HUES64 (cell line): Measurements from ENCODE around the gene TARDBP.
"Not testable (repeated sequence)": the region's sequence is repeated elsewhere in the genome, so short reads cannot be mapped to it uniquely, and the experiment has no call there.

Experiments used
- H3K27ac ChIP-seq: 2 replicates; pipeline ENCODE4 v1.7.0; 2013; ENCODE audit warnings: low read depth, low read length, inconsistent platforms
- H3K27me3 ChIP-seq: 2 replicates; pipeline ENCODE4 v1.6.1; 2013; ENCODE audit warnings: mild to moderate bottlenecking, low read length; ENCODE audit not compliant: insufficient read depth
- H3K36me3 ChIP-seq: 2 replicates; pipeline ENCODE4 v1.6.1; 2013; ENCODE audit warnings: mild to moderate bottlenecking, low read length; ENCODE audit not compliant: insufficient read depth
- H3K4me1 ChIP-seq: 2 replicates; pipeline ENCODE4 v1.6.1; 2013; ENCODE audit warnings: mild to moderate bottlenecking, low read length, moderate library complexity; ENCODE audit not compliant: insufficient read depth
- H3K4me3 ChIP-seq: 2 replicates; pipeline ENCODE4 v1.5.1; 2013; ENCODE audit warnings: mild to moderate bottlenecking, low read length, moderate library complexity
- H3K9ac ChIP-seq: 2 replicates; pipeline ENCODE4 v1.6.1; 2013; ENCODE audit warnings: mild to moderate bottlenecking, low read depth, low read length
- H3K9me3 ChIP-seq: 2 replicates; pipeline ENCODE4 v1.6.1; 2013; ENCODE audit warnings: low read depth, low read length; ENCODE audit not compliant: insufficient read depth
- WGBS: fragments of 150-250, 120-280 bp; methylation state at CpG from one replicate; pipeline ENCODE4 v1.1.7; 2013; ENCODE audit warnings: missing lambda C conversion rate; 5-methylcytosine and 5-hydroxymethylcytosine counted together

TARDBP gene

GRCh38 chr1:10979483-10979920 lies 33.0 kb upstream of the TARDBP start:
- Histone ChIP-seq H3K4me3 (no peak overlapping the region), H3K36me3 (no peaks in the 10 kb centered on the region), H3K9me3 (no peaks in the 10 kb centered on the region), H3K9ac (no peak overlapping the region), H3K27ac (peak overlapping the region; percentile 97; the same call in 1 of the 2 replicates), H3K27me3 (no peaks in the 10 kb centered on the region), H3K4me1 (peaks cover 22% of the 10 kb centered on the region; the same call in 1 of the 2 replicates)
- 86% methylated on average over 13 of the region's 13 CpGs for WGBS

GRCh38 chr1:10980094-10980577 lies 32.3 kb upstream of the TARDBP start:
- Histone ChIP-seq H3K4me1 (peaks cover 22% of the 10 kb centered on the region; the same call in 1 of the 2 replicates), H3K4me3 (peak overlapping the region; percentile 38), H3K9me3 (no peaks in the 10 kb centered on the region), H3K9ac (peak overlapping the region; percentile 23; the same call in 1 of the 2 replicates), H3K27ac (peak overlapping the region; percentile 97; the same call in 1 of the 2 replicates), H3K27me3 (no peaks in the 10 kb centered on the region), H3K36me3 (no peaks in the 10 kb centered on the region)
- WGBS: 6% methylated on average over 15 of the region's 15 CpGs

- Histone ChIP-seq H3K4me3 (peak overlapping the region; percentile 38), H3K36me3 (no peaks in the 10 kb centered on the region), H3K4me1 (peaks cover 22% of the 10 kb centered on the region; the same call in 1 of the 2 replicates), H3K27ac (peak overlapping the region; percentile 97; the same call in 1 of the 2 replicates), H3K9me3 (no peaks in the 10 kb centered on the region), H3K9ac (peak overlapping the region; percentile 23; the same call in 1 of the 2 replicates), H3K27me3 (no peaks in the 10 kb centered on the region)
- 73% methylated on average over 9 of the region's 9 CpGs for WGBS
Measured at GRCh38 chr1:10980841-10981727, 31.4 kb upstream of the TARDBP start.

- H3K27me3 ChIP-seq: no peaks in the 10 kb centered on the region
- no peaks in the 10 kb centered on the region for H3K4me1 ChIP-seq
- H3K4me3 ChIP-seq: no peak overlapping the region
- H3K27ac ChIP-seq: no peak overlapping the region
- H3K9me3 ChIP-seq: no peaks in the 10 kb centered on the region
- no peaks in the 10 kb centered on the region for H3K36me3 ChIP-seq
- no peak overlapping the region for H3K9ac ChIP-seq
- 82% methylated on average over 7 of the region's 7 CpGs for WGBS
Measured at GRCh38 chr1:10986525-10986890, 25.9 kb upstream of the TARDBP start.

- Histone ChIP-seq H3K9me3 (no peaks in the 10 kb centered on the region), H3K27me3 (no peaks in the 10 kb centered on the region), H3K4me3 (no peak overlapping the region), H3K36me3 (no peaks in the 10 kb centered on the region), H3K9ac (no peak overlapping the region), H3K4me1 (no peaks in the 10 kb centered on the region), H3K27ac (no peak overlapping the region)
- WGBS: 86% methylated on average over 4 of the region's 4 CpGs
Measured at GRCh38 chr1:10987840-10988417, 24.5 kb upstream of the TARDBP start.

- Histone ChIP-seq H3K9ac (no peak overlapping the region), H3K27ac (no peak overlapping the region), H3K4me3 (no peak overlapping the region), H3K27me3 (no peaks in the 10 kb centered on the region), H3K4me1 (no peaks in the 10 kb centered on the region), H3K36me3 (no peaks in the 10 kb centered on the region), H3K9me3 (no peaks in the 10 kb centered on the region)
- 94% methylated on average over 5 of the region's 5 CpGs for WGBS
Measured at GRCh38 chr1:10989095-10989494, 23.4 kb upstream of the TARDBP start.

GRCh38 chr1:10989920-10990516 lies 22.4 kb upstream of the TARDBP start:
- H3K36me3 ChIP-seq, H3K27ac ChIP-seq, H3K4me3 ChIP-seq, H3K4me1 ChIP-seq, H3K27me3 ChIP-seq, H3K9ac ChIP-seq, H3K9me3 ChIP-seq: not testable (repeated sequence)
- 88% methylated on average over 4 of the region's 6 CpGs for WGBS

GRCh38 chr1:10990828-10991227 lies 21.6 kb upstream of the TARDBP start:
- H3K27ac ChIP-seq: no peak overlapping the region
- H3K9me3 ChIP-seq: no peaks in the 10 kb centered on the region
- H3K27me3 ChIP-seq: no peaks in the 10 kb centered on the region
- no peak overlapping the region for H3K9ac ChIP-seq
- no peaks in the 10 kb centered on the region for H3K4me1 ChIP-seq
- H3K36me3 ChIP-seq: no peaks in the 10 kb centered on the region
- H3K4me3 ChIP-seq: no peak overlapping the region
- 95% methylated on average over 7 of the region's 7 CpGs for WGBS

- H3K9ac ChIP-seq, H3K9me3 ChIP-seq, H3K4me1 ChIP-seq, H3K36me3 ChIP-seq, H3K4me3 ChIP-seq, H3K27me3 ChIP-seq, H3K27ac ChIP-seq: not testable (repeated sequence)
- WGBS: 90% methylated on average over 1 of the region's 2 CpGs
Measured at GRCh38 chr1:10992004-10992403, 20.4 kb upstream of the TARDBP start.

- H3K4me1 ChIP-seq: no peaks in the 10 kb centered on the region
- H3K27me3 ChIP-seq: no peaks in the 10 kb centered on the region
- no peak overlapping the region for H3K9ac ChIP-seq
- no peak overlapping the region for H3K4me3 ChIP-seq
- H3K27ac ChIP-seq: no peak overlapping the region
- no peaks in the 10 kb centered on the region for H3K9me3 ChIP-seq
- H3K36me3 ChIP-seq: no peaks in the 10 kb centered on the region
- WGBS: 95% methylated on average over 4 of the region's 4 CpGs
Measured at GRCh38 chr1:10992864-10993263, 19.6 kb upstream of the TARDBP start.

GRCh38 chr1:10996100-10996499 lies 16.4 kb upstream of the TARDBP start:
- no peak overlapping the region for H3K9ac ChIP-seq
- no peaks in the 10 kb centered on the region for H3K27me3 ChIP-seq
- no peak overlapping the region for H3K27ac ChIP-seq
- H3K4me1 ChIP-seq: no peaks in the 10 kb centered on the region
- H3K9me3 ChIP-seq: peaks cover 6% of the 10 kb centered on the region; the same call in 1 of the 2 replicates
- WGBS: 93% methylated on average over 3 of the region's 3 CpGs
- H3K4me3 ChIP-seq: no peak overlapping the region
- H3K36me3 ChIP-seq: no peaks in the 10 kb centered on the region
